Glomerular endothelial cell (primary cell): ENCODE measurements around the gene GPR173. TPM values are rescaled to one million over a fixed set of nuclear protein-coding genes. Genes with fewer than 3 reads are reported as not detected.

Experiments
- DNase-seq: peaks from one replicate; pipeline ENCODE4 v3.0.0-alpha.2; 2011; ENCODE audit warnings: low read depth, low spot score; ENCODE audit errors: extremely low read depth
- total RNA-seq: library from RNA; depleted of rRNA; stranded (reverse); fragments of >200 nt; gene quantifications from 2 replicates; pipeline ENCODE4 v1.2.3, GENCODE V29; 2015

Gene GPR173, protein sequence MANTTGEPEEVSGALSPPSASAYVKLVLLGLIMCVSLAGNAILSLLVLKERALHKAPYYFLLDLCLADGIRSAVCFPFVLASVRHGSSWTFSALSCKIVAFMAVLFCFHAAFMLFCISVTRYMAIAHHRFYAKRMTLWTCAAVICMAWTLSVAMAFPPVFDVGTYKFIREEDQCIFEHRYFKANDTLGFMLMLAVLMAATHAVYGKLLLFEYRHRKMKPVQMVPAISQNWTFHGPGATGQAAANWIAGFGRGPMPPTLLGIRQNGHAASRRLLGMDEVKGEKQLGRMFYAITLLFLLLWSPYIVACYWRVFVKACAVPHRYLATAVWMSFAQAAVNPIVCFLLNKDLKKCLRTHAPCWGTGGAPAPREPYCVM
- 2.4 and 5.5 TPM in 2 replicates for total RNA-seq

DNA sequence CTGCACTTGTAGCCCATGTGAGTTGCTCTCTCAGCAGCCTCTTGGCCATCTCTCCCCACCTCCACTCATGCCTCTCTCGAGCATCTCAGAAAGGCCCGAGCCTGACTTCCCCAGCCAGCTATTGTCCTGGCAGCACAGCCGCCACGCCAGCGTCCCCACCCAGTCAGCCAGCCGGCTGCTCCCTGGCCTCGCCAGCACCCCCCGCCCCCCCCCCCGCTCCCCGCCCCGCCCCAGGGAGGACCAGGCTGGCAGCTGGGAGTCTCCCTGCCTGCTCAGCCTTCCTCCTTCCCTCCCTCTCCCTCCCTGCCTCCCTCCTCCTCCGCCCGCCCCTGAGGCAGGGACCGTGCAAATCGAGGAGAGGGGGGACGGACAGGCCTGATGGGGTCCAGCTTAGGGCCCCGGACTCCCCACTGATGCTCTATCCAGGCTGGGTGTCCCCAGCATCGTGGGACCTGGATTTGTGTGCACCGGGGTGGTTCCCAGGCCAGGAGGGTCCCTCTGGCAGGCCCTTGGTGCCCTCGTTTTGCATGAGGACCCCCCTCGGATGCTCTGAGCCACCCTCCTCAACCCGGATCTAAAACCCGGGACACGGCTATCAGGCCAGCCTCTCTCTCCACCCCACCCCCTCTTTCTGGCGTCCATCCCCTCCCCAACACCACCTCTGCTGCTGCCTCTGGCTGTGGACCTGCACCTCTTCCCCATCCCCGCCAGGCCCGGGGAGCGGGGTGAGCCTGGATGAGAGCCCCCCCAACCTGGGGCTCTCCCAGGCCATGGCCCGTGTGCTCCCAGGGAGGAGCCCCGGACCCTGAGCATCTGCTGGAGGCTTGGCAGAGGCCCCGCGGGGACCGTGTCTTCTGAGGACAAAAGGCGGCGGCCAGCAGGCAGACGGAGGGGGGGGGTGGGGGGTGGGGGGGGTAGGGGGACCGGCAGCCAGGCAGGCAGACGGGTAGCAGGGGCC is at the start of gene GPR173:
Gene GPR173, plus strand, starts transcription at position 621 of the 958 bp plus-strand sequence. CDS start 27,833 bp downstream, outside the sequence.
- DNase-seq, result no peak

GRCh38 chrX:53000447-53001135 is 48.0 kb upstream of the GPR173 start:
- DNase-seq, result no peak

- no peak for DNase-seq
These were observed 46.6 kb upstream of the GPR173 start for GRCh38 chrX:53001958-53002357.

DNA sequence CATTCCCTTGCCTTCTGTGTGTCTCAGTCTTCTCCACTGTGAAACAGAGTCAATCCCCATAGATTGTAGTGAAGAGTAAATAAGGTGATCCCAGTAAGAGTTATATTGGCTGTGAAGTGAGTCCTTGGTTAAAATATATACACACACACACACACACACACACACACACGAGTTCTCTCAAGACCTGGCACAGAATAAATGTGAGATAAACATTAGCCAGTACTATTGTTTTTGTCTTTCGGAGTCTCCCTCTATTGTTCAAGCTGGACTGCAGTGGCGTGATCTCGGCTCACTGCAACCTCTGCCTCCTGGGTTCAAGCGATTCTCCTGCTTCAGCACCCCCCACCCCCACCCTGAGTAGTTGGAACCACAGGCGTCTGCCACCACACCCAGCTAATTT is 45.5 kb upstream of the GPR173 start:
- no peak for DNase-seq

DNA sequence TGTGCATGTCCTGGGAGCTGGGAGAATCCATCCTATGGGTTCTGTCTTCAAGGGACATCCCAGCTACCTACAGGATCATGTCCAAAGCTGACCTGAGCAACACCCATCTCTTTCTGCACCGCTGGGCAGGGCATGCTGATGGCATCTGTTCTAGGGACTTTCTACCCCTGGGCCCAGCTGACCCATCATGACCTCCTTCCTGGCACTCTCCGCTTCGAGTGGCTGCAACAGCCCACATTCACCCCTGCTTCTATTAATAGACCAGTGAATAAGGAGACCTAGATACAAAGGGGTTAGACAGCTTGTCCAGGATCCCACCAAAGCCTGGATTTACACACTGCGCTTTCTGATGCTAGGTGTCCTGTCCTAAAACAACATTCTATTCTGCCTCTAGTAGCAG is 44.6 kb upstream of the GPR173 start:
- DNase-seq, result no peak

GRCh38 chrX:53004811-53005210 is 43.8 kb upstream of the GPR173 start:
- DNase-seq, result no peak

GRCh38 chrX:53005327-53005726 is 43.3 kb upstream of the GPR173 start:
- no peak for DNase-seq

DNA sequence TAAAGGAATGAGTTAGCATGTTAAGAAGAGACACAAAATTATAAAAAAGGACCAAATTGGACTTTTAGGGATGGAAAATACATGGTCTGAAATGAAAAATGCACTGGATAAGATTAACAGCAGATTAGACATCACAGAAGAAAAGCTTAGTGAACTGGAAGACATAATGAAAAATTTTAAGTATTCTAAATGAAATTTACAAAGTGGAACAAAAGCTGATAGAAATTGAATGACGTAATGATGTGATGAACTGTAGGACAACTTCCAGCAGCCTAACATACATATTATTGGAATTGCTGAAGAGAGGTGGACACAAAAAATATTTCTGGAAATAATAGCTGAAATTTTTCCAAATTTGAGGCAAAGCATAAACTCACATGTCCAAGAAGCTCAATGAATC is 39.6 kb upstream of the GPR173 start:
- DNase-seq, result no peak

DNA sequence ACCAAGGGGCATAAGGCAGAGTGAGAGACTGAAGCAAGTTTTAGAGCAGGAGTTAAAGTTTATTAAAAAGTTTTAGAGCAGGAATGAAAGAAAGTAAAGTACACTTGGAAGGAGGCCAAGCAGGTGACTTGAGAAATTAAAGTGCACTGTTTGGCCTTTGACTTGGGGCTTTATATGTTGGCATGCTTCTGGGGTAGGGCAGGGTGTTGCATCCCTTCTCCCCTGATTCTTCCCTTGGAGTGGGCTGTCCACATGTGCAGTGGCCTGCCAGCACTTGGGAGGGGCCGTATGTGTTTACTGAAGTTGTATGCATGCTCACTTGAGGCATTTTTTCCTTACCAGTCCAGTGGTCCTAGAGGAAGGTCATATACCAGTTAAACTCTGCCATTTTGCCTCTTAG is 35.3 kb upstream of the GPR173 start:
- DNase-seq, result no peak

- DNase-seq, result no peak
These were observed 30.0 kb upstream of the GPR173 start for GRCh38 chrX:53018627-53019026.

DNA sequence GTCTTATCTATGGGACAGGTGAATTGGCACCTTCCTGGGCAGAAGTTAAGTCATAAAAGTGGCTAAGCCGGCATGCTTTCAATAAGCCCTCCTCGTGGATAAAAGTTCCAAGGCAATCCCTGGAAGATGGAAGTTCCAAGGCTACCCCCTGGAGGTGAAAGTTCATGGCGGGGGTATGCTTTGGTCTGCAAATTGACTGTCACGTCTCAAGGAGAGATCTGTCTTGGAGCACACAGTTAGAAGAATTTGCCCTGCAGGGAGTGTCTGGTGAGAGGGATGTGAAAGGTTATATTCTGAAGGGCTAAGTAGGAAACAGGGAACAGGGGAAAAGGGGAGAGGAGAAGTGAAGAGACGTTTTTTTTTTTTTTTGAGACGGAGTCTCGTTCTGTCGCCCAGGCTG is 26.2 kb upstream of the GPR173 start:
- no peak for DNase-seq

DNA sequence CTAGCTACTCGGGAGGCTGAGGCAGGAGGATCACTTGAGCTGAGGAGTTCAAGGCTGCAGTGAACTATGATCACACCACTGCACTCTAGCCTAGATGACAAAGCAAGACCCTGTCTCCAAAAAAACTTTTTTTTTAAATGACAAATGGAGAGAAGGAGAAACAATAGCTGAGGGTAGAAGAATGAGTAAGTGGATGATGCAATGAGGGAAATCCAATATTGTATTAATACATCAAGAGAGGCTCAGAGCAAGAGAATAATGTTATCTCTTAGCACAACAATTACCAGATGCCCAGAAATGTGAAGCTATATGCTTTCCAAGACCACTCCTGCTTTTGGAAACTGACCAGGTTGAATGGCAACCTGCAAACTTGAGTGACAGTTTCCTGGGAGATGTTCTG is 19.9 kb upstream of the GPR173 start:
- no peak for DNase-seq

DNA sequence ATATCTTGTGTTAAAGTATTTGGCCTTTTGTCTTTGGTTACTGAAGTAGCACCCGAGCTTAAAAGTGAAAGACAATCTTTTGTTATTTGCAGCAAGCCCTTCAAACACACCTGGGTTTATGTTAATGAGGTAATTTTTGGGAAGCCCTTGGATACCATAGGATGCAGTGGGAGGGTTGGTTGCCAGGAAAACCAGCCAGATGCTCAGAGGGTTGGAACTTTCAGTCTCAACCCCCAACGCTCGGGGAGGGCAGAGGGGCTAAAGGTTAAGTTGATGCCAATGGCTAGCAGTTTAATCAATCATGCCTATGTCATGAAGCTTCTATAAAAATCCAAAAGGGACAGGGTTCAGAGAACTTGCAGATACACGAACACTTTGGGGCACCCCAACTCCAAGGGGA is 17.2 kb upstream of the GPR173 start:
- no peak for DNase-seq

- no peak for DNase-seq
These were observed 12.4 kb upstream of the GPR173 start for GRCh38 chrX:53036149-53036548.

GRCh38 chrX:53039236-53039635 is 9.4 kb upstream of the GPR173 start:
- no peak for DNase-seq

GRCh38 chrX:53044995-53045394 is 3.6 kb upstream of the GPR173 start:
- DNase-seq, result no peak

DNA sequence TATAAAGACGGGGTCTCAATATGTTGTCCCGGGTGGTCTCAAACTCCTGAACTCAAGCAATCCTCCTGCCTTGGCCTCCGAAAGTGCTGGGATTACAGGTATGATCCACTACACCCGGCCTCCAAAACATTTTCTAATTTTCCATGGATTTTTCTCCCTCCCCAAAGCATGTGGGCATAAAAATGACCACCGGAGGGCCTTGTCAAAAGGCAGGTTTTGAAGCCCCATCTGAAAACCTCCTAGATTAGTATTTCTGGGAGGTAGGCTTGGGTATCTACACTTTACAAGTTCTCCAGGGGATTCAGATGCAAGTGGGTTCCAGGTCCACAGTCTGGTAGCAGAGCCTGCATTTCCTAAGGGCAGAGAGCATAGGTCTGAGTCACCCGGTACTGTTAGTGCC is 1.4 kb upstream of the GPR173 start:
- DNase-seq, result no peak

GRCh38 chrX:53049127-53049517 is 533 bp downstream of the GPR173 start:
- DNase-seq, result no peak

GRCh38 chrX:53050841-53051240 is 2.3 kb downstream of the GPR173 start:
- no peak for DNase-seq

- DNase-seq, result no peak
These were observed 6.8 kb downstream of the GPR173 start for GRCh38 chrX:53055244-53055849.

GRCh38 chrX:53056292-53056691 is 7.7 kb downstream of the GPR173 start:
- DNase-seq, result no peak
